K562 (cell line): ENCODE measurements around the gene CLCN1. TPM values are rescaled to one million over a fixed set of nuclear protein-coding genes. Genes with fewer than 3 reads are reported as not detected.

Experiments used
- SFPQ ChIP-seq: fragments of 200-400 bp; formaldehyde crosslinking; IDR thresholded peaks from 2 replicates; pipeline ENCODE4 v1.6.1; 2017; ENCODE audit warnings: mild to moderate bottlenecking, low read depth, low read length, moderate library complexity
- STAT5A ChIP-seq: IDR thresholded peaks from 2 replicates; pipeline ENCODE4 v1.6.1; 2012; ENCODE audit warnings: low read length, inconsistent platforms, borderline replicate concordance
- ZBTB40 ChIP-seq, 2 experiments: fragments of 450-650 bp in 1 of 2; sonication (generic) in 1 of 2; formaldehyde crosslinking in 1 of 2; IDR thresholded peaks; 2 replicates each; pipeline versions ENCODE4 v1.7.1 to v1.9.0; 2016 to 2022; ENCODE audit warnings: inconsistent platforms in 1 of 2, mild to moderate bottlenecking in 1 of 2, missing genetic modification reagents in 1 of 2
- ZNF282 ChIP-seq: sonication (generic); formaldehyde crosslinking; IDR thresholded peaks from 2 replicates; pipeline ENCODE4 v1.8.1; 2023; ENCODE audit warnings: missing genetic modification reagents
- ZNF584 ChIP-seq: fragments of 200-800 bp; sonication (Bioruptor generic); IDR thresholded peaks from 2 replicates; pipeline ENCODE4 v1.6.1; 2016; ENCODE audit warnings: low read depth, mild to moderate bottlenecking, missing genetic modification characterization, missing compliant biosample characterization
- polyA plus RNA-seq, 8 experiments: library from polyadenylated mRNA; depleted of rRNA in 4 of 8; stranded (reverse) in 5 of 8; unstranded in 3 of 8; fragments of >200 nt; fragmentation: Nextera tagmentation in 2 of 8; fragmentation: Illumina TruSeq in 1 of 8; extraction: Ambion mirVana in 2 of 8; extraction: Trizol in 1 of 8; gene quantifications; 2 replicates each; pipeline versions ENCODE4 v1.2.1 to v1.2.3, GENCODE V29; 2011 to 2014; ENCODE audit warnings: inconsistent platforms in 1 of 8, missing spikeins in 1 of 8
- total RNA-seq, 7 experiments: library from RNA; depleted of rRNA in 6 of 7; stranded (reverse); fragments of >200 nt in 6 of 7; fragmentation: Illumina TruSeq in 2 of 7; extraction: Trizol in 2 of 7; gene quantifications; 2 replicates each; pipeline versions ENCODE4 v1.2.1 to v1.2.3, GENCODE V29; 2011 to 2021; ENCODE audit warnings: low replicate concordance in 1 of 7
- TF ChIP-seq, protein P1 (sequence below): sonication (generic); IDR thresholded peaks from 2 replicates; pipeline ENCODE4 v1.6.1; 2016
- TF ChIP-seq, protein P2 (sequence below), 2 experiments: fragments of 250-450 bp in 1 of 2; fragments of 450-650 bp in 1 of 2; sonication (Bioruptor Pico) in 1 of 2; IDR thresholded peaks; 2 replicates each; pipeline versions ENCODE4 v1.6.1 to v1.8.0; 2016 to 2021; ENCODE audit warnings: mild to moderate bottlenecking in 2 of 2, moderate library complexity in 2 of 2, missing compliant biosample characterization in 1 of 2, missing genetic modification characterization in 1 of 2
- TF ChIP-seq, protein P3 (sequence below): sonication (generic); formaldehyde crosslinking; IDR thresholded peaks from 2 replicates; pipeline ENCODE4 v1.8.0; 2022; ENCODE audit warnings: mild to moderate bottlenecking, missing genetic modification reagents, borderline replicate concordance

Gene CLCN1
- total and polyA plus RNA-seq, 9 of the 15 experiments (the other 6 are each of a cell fraction or from before 2014, with no cell fraction given), result 0.01 to 0.11 (median 0.04) TPM; not detected in 4

DNA sequence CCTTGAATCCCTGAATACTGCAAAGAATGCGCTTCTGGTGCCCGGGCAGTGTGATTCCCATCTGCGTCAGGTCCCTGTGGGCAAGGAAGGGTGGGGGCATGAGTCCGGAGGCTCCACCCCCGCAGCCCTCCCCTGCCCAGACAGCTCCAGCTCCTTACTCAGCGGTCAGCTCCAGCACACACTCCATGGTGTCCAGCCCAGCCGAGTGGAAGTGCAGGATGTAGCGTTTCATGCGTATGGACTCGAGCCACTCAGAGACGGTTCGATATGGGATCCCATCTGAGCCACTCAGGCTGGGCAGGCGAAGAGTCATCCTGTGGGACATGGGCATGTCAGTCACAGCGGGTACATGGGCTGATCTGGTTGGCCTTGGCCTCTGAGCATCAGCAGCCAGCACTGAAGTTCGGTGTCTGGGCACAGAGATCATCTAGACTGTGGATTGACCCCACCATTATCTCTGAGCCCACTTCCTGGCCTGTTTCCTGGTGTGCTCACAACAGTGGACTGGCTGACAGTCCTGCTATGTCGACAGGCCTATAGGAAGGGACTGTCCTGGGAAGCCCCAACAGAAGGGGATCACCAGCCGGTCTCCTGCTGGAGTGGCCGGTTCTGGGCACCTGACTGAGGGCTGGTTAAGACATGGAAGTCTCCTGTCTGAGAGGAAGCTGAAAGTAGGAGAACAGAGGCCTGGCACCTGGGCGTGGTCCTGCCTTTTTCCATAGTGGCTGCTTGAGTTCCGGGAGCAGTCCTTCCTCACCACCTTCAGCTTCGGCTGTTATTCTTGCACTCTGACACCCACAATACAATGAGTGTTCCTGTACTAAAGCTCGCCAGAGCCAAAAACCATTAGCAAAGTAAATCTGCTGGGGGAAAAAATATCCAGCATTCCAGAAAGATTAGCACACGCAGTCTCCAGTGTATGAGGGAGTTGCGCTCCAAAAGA lies 75.8 kb downstream of the CLCN1 start (continued):
- TF ChIP-seq ZNF282 (CRISPR knock-in tag) (peak; percentile 42; the same call in 1 of the 2 replicates), SFPQ (no peak), ZNF584 (CRISPR knock-in tag) (no peak), STAT5A (no peak), ZBTB40 (IDR thresholded peaks at IDR 0.05) (no peak), ZBTB40 (CRISPR knock-in tag; IDR thresholded peaks at IDR 0.05) (no peak)
- TF ChIP-seq, protein P1, sequence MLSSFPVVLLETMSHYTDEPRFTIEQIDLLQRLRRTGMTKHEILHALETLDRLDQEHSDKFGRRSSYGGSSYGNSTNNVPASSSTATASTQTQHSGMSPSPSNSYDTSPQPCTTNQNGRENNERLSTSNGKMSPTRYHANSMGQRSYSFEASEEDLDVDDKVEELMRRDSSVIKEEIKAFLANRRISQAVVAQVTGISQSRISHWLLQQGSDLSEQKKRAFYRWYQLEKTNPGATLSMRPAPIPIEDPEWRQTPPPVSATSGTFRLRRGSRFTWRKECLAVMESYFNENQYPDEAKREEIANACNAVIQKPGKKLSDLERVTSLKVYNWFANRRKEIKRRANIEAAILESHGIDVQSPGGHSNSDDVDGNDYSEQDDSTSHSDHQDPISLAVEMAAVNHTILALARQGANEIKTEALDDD, result no peak
- TF ChIP-seq, protein P2, sequence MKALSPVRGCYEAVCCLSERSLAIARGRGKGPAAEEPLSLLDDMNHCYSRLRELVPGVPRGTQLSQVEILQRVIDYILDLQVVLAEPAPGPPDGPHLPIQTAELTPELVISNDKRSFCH (CRISPR knock-in tag; IDR thresholded peaks at IDR 0.05), result no peak
- TF ChIP-seq, protein P2 (tag; IDR thresholded peaks at IDR 0.05), result no peak
- TF ChIP-seq, protein P3, sequence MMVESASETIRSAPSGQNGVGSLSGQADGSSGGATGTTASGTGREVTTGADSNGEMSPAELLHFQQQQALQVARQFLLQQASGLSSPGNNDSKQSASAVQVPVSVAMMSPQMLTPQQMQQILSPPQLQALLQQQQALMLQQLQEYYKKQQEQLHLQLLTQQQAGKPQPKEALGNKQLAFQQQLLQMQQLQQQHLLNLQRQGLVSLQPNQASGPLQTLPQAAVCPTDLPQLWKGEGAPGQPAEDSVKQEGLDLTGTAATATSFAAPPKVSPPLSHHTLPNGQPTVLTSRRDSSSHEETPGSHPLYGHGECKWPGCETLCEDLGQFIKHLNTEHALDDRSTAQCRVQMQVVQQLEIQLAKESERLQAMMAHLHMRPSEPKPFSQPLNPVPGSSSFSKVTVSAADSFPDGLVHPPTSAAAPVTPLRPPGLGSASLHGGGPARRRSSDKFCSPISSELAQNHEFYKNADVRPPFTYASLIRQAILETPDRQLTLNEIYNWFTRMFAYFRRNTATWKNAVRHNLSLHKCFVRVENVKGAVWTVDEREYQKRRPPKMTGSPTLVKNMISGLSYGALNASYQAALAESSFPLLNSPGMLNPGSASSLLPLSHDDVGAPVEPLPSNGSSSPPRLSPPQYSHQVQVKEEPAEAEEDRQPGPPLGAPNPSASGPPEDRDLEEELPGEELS (CRISPR knock-in tag), result no peak
